ENCODE data around the gene PTPRA. TPM values are rescaled to one million over a fixed set of nuclear protein-coding genes. Genes with fewer than 3 reads are reported as not detected.
A peak's percentile ranks its signal among the peaks of the same experiment; 100 is the strongest.

PTPRA gene
- polyA plus RNA-seq, 2 donors, result 11.5 to 21.7 TPM

DNA sequence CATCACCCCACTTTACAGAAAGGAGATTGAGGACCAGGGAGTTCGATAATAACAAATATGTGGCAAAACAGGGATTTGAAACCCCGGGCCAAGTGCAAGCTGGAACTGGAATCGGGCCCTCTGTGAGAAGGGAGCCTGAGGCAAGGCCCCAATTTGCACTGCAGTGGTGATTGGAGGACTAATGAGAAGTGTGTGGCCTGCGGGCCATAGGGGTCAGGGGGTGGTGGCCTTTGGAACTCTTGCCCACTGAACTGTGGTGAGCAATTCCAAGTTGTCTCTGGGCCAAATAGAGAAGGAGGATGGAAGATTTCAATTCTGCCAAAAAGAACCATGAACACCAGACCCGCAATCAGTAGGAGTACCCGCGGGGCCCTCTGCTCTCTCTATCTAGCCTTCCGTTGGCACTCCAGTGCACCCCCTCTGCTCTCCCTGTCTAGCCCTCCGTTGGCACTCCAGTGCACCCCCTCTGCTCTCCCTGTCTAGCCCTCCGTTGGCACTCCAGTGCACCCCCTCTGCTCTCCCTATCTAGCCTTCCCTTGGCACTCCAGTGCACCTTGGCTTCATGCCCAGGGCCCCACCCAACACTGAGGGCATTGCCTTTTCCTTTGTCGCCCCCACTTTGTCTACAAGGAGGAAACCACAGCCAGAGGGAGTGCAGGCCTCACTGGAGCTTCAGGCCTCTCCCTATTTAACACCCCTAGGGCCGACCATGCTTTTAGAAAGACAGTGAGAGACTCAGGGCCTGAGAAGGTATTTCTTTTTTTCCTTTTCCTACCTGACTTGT is 6.0 kb upstream of the PTPRA start:
- Histone ChIP-seq H3K9me3 (ENCODE audit: control insufficient read depth in 2 of 2, insufficient read depth in 1 of 2, low read depth in 1 of 2, low read length in 1 of 2) (peaks cover 0 to 2% of the 10 kb centered on the region in 2 donors), H3K36me3 (ENCODE audit: control insufficient read depth in 2 of 2, insufficient read depth in 2 of 2, low read length in 1 of 2) (peaks cover 6 to 37% of the 10 kb centered on the region in 2 donors), H3K4me3 (ENCODE audit: low read depth in 1 of 2, low read length in 2 of 2) (no peak overlapping the region), H3K27ac (ENCODE audit: low read depth in 2 of 2, low read length in 1 of 2) (no peak overlapping the region), H3K27me3 (ENCODE audit: control insufficient read depth in 1 of 2, insufficient read depth in 2 of 2, low read length in 2 of 2) (no peaks in the 10 kb centered on the region), H3K4me1 (ENCODE audit: control insufficient read depth in 2 of 2, insufficient read depth in 2 of 2, low read length in 1 of 2) (peaks cover 3 to 6% of the 10 kb centered on the region in 2 donors)
- 68 to 71% methylated on average over 12 of the region's 12 CpGs for WGBS, 2 donors

DNA sequence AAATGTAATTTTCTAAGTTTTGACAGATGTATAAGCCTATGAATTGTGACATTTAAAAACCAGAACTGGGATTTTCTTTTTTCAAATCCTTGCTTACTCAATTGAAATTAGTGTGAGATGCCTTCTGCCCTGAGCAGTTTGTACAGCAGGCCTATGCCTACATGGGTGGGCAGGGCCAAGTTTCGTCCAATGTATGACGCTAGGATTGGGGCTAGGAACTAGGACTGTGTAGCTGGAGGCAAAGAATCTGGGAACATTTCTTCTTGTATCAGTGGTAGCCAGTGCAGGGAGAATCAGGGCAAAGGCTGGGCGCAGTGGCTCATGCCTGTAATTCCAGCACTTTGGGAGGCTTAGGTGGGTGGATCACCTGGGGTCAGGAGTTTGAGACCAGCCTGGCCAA is 3.9 kb upstream of the PTPRA start:
- 92 to 93% methylated on average over 3 of the region's 3 CpGs for WGBS, 2 donors
- Histone ChIP-seq H3K4me3 (ENCODE audit: low read depth in 1 of 2, low read length in 2 of 2) (no peak overlapping the region), H3K9me3 (ENCODE audit: control insufficient read depth in 2 of 2, insufficient read depth in 1 of 2, low read depth in 1 of 2, low read length in 1 of 2) (peaks cover 0 to 2% of the 10 kb centered on the region in 2 donors), H3K27ac (ENCODE audit: low read depth in 2 of 2, low read length in 1 of 2) (no peak overlapping the region), H3K4me1 (ENCODE audit: control insufficient read depth in 2 of 2, insufficient read depth in 2 of 2, low read length in 1 of 2) (peaks cover 7 to 8% of the 10 kb centered on the region in 2 donors), H3K36me3 (ENCODE audit: control insufficient read depth in 2 of 2, insufficient read depth in 2 of 2, low read length in 1 of 2) (peaks cover 6 to 27% of the 10 kb centered on the region in 2 donors), H3K27me3 (ENCODE audit: control insufficient read depth in 1 of 2, insufficient read depth in 2 of 2, low read length in 2 of 2) (no peaks in the 10 kb centered on the region)

DNA sequence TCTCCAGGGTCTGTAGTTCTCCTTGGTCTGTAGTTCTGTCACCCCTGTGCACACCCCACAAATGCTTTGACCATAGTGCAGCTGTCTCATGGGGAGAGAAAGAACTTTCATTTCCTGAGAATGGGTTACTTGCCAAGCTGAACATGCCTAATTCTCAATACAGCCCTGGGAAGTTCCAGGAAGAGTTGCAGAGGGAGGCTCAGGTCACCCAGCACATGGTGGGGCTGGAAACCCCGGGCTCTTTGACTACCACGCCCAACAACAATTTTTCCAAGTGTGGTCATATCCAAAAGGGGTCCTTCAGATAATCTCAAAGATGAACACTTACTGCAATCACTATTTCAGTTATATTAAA is 2.2 kb upstream of the PTPRA start:
- H3K36me3 ChIP-seq (ENCODE audit: control insufficient read depth in 2 of 2, insufficient read depth in 2 of 2, low read length in 1 of 2), result peaks cover 4 to 10% of the 10 kb centered on the region in 2 donors
- H3K9me3 ChIP-seq (ENCODE audit: control insufficient read depth in 2 of 2, insufficient read depth in 1 of 2, low read depth in 1 of 2, low read length in 1 of 2), result no peaks in the 10 kb centered on the region
- 25 to 37% methylated on average over 2 of the region's 2 CpGs for WGBS, 2 donors
- H3K27ac ChIP-seq (ENCODE audit: low read depth in 2 of 2, low read length in 1 of 2), result no peak overlapping the region
- H3K27me3 ChIP-seq (ENCODE audit: control insufficient read depth in 1 of 2, insufficient read depth in 2 of 2, low read length in 2 of 2), result no peaks in the 10 kb centered on the region
- no peak overlapping the region for H3K4me3 ChIP-seq (ENCODE audit: low read depth in 1 of 2, low read length in 2 of 2)
- peaks cover 7 to 14% of the 10 kb centered on the region in 2 donors for H3K4me1 ChIP-seq (ENCODE audit: control insufficient read depth in 2 of 2, insufficient read depth in 2 of 2, low read length in 1 of 2)

DNA sequence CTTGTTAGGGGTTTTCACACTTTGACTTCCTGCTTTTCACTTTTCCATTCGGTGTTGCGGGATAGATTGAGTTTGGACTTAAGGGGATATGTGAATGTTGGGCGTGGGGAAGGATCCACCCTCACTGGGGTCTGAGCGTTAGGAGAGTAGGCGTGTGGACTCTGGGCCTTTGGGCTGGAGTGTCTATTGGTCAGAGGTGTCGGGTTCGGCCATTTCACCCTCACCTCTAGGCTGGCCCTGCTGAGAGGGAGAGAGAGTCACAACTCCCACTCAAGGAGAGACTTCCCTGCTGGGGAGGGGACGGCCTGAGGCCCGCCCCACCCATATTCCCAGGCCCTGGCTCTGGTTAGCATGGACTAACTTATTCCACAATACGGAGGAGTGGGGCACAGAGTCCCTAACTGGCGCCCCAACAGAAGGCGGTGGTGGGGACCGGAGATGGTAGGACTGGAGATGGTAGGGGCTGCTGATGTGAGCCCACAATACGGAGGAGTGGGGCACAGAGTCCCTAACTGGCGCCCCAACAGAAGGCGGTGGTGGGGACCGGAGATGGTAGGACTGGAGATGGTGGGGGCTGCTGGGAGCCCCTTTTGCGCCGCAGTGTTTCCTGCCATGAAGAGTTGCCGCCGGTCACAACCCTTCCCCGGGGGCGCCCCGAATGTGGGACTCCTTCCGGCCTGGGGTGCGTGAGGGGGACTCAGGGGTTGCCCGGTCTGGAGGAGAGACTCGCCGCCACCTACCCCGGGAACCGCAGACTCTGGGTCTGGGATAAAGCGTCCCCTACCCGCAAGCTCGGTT is 1.4 kb upstream of the PTPRA start:
- 22 to 25% methylated on average over 33 to 34 of the region's 34 CpGs for WGBS, 2 donors
- Histone ChIP-seq H3K27me3 (ENCODE audit: control insufficient read depth in 1 of 2, insufficient read depth in 2 of 2, low read length in 2 of 2) (no peaks in the 10 kb centered on the region), H3K4me3 (ENCODE audit: low read depth in 1 of 2, low read length in 2 of 2) (peak overlapping the region; percentile 82 to 92), H3K36me3 (ENCODE audit: control insufficient read depth in 2 of 2, insufficient read depth in 2 of 2, low read length in 1 of 2) (peaks cover 0 to 3% of the 10 kb centered on the region in 2 donors), H3K4me1 (ENCODE audit: control insufficient read depth in 2 of 2, insufficient read depth in 2 of 2, low read length in 1 of 2) (peaks cover 7 to 14% of the 10 kb centered on the region in 2 donors), H3K27ac (ENCODE audit: low read depth in 2 of 2, low read length in 1 of 2) (no peak overlapping the region), H3K9me3 (ENCODE audit: control insufficient read depth in 2 of 2, insufficient read depth in 1 of 2, low read depth in 1 of 2, low read length in 1 of 2) (no peaks in the 10 kb centered on the region)

DNA sequence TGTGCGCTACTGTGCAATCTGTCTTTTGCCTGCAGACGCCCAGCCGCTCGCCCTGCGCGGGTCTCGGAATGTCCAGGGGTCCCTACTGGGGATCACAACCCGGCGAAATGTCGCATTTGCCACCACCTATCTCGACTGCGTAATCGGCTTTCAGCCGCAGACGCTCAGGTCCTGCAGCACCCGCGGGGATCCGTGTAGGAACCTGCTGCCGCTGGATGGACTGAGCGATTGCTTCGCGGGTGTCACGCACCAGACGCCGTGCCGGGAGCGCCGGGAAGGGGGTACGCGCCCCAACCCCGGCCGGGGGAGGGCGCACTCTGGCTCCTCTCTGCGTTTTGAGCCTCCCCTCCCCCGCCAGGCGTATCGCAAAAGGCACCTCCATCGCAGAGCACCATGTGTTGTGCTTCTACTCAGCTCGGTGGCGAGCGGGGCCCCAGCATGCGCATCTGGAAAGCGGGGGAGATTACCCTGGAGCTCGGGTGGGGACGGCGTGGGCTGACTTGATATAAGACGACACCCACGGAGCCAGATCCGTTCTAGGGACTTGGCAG is 747 bp upstream of the PTPRA start:
- Histone ChIP-seq H3K4me3 (ENCODE audit: low read depth in 1 of 2, low read length in 2 of 2) (peak overlapping the region; percentile 82 to 92), H3K27ac (ENCODE audit: low read depth in 2 of 2, low read length in 1 of 2) (peak overlapping the region in 1 of 2 donors; percentile 59), H3K36me3 (ENCODE audit: control insufficient read depth in 2 of 2, insufficient read depth in 2 of 2, low read length in 1 of 2) (no peaks in the 10 kb centered on the region), H3K9me3 (ENCODE audit: control insufficient read depth in 2 of 2, insufficient read depth in 1 of 2, low read depth in 1 of 2, low read length in 1 of 2) (no peaks in the 10 kb centered on the region), H3K27me3 (ENCODE audit: control insufficient read depth in 1 of 2, insufficient read depth in 2 of 2, low read length in 2 of 2) (no peaks in the 10 kb centered on the region), H3K4me1 (ENCODE audit: control insufficient read depth in 2 of 2, insufficient read depth in 2 of 2, low read length in 1 of 2) (peaks cover 6 to 14% of the 10 kb centered on the region in 2 donors)
- 0 to 1% methylated on average over 49 of the region's 49 CpGs for WGBS, 2 donors

GRCh38 chr20:2873747-2874041 is 413 bp downstream of the PTPRA start:
- Histone ChIP-seq H3K9me3 (ENCODE audit: control insufficient read depth in 2 of 2, insufficient read depth in 1 of 2, low read depth in 1 of 2, low read length in 1 of 2) (no peaks in the 10 kb centered on the region), H3K27me3 (ENCODE audit: control insufficient read depth in 1 of 2, insufficient read depth in 2 of 2, low read length in 2 of 2) (no peaks in the 10 kb centered on the region), H3K27ac (ENCODE audit: low read depth in 2 of 2, low read length in 1 of 2) (peak overlapping the region; percentile 84 to 87), H3K36me3 (ENCODE audit: control insufficient read depth in 2 of 2, insufficient read depth in 2 of 2, low read length in 1 of 2) (no peaks in the 10 kb centered on the region), H3K4me3 (ENCODE audit: low read depth in 1 of 2, low read length in 2 of 2) (peak overlapping the region; percentile 82 to 92), H3K4me1 (ENCODE audit: control insufficient read depth in 2 of 2, insufficient read depth in 2 of 2, low read length in 1 of 2) (peaks cover 6 to 14% of the 10 kb centered on the region in 2 donors)
- 0 to 1% methylated on average over 27 to 29 of the region's 29 CpGs for WGBS, 2 donors

DNA sequence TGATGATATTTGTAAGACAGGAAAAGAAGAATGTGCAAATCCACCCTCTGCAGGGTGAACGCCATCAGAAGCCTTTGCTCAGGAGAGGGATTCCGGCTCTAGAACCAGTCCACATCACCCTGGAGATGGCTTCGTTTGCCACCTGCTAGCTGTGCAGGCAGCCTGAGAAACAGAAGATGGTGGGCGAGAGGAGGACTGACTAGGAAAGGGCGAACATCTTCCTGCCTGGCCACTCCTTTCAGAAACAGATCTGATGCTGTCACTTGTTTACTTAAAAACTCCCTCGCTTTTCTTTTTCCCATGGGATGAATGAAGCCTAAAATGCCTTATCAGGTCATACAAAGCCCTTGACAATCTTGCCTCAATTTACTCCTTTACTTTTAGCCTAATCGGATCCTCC is 1.2 kb downstream of the PTPRA start:
- H3K36me3 ChIP-seq (ENCODE audit: control insufficient read depth in 2 of 2, insufficient read depth in 2 of 2, low read length in 1 of 2), result no peaks in the 10 kb centered on the region
- WGBS, 2 donors, result 23 to 27% methylated on average over 7 of the region's 7 CpGs
- no peaks in the 10 kb centered on the region for H3K27me3 ChIP-seq (ENCODE audit: control insufficient read depth in 1 of 2, insufficient read depth in 2 of 2, low read length in 2 of 2)
- no peak overlapping the region for H3K27ac ChIP-seq (ENCODE audit: low read depth in 2 of 2, low read length in 1 of 2)
- H3K4me1 ChIP-seq (ENCODE audit: control insufficient read depth in 2 of 2, insufficient read depth in 2 of 2, low read length in 1 of 2), result peaks cover 8 to 14% of the 10 kb centered on the region in 2 donors
- H3K9me3 ChIP-seq (ENCODE audit: control insufficient read depth in 2 of 2, insufficient read depth in 1 of 2, low read depth in 1 of 2, low read length in 1 of 2), result no peaks in the 10 kb centered on the region
- peak overlapping the region in 1 of 2 donors; percentile 92 for H3K4me3 ChIP-seq (ENCODE audit: low read depth in 1 of 2, low read length in 2 of 2)

- no peaks in the 10 kb centered on the region for H3K27me3 ChIP-seq (ENCODE audit: control insufficient read depth in 1 of 2, insufficient read depth in 2 of 2, low read length in 2 of 2)
- no peak overlapping the region for H3K4me3 ChIP-seq (ENCODE audit: low read depth in 1 of 2, low read length in 2 of 2)
- H3K4me1 ChIP-seq (ENCODE audit: control insufficient read depth in 2 of 2, insufficient read depth in 2 of 2, low read length in 1 of 2), result peaks cover 8 to 14% of the 10 kb centered on the region in 2 donors
- no peaks in the 10 kb centered on the region for H3K36me3 ChIP-seq (ENCODE audit: control insufficient read depth in 2 of 2, insufficient read depth in 2 of 2, low read length in 1 of 2)
- H3K9me3 ChIP-seq (ENCODE audit: control insufficient read depth in 2 of 2, insufficient read depth in 1 of 2, low read depth in 1 of 2, low read length in 1 of 2), result no peaks in the 10 kb centered on the region
- 91 to 93% methylated on average over 5 of the region's 5 CpGs for WGBS, 2 donors
- no peak overlapping the region for H3K27ac ChIP-seq (ENCODE audit: low read depth in 2 of 2, low read length in 1 of 2)
Measured at GRCh38 chr20:2875690-2876203, 2.5 kb downstream of the PTPRA start.

GRCh38 chr20:2878515-2878914 is 5.2 kb downstream of the PTPRA start:
- 95 to 100% methylated on average over 1 of the region's 1 CpG for WGBS, 2 donors
- H3K4me1 ChIP-seq (ENCODE audit: control insufficient read depth in 2 of 2, insufficient read depth in 2 of 2, low read length in 1 of 2), result peaks cover 2 to 7% of the 10 kb centered on the region in 2 donors
- H3K36me3 ChIP-seq (ENCODE audit: control insufficient read depth in 2 of 2, insufficient read depth in 2 of 2, low read length in 1 of 2), result no peaks in the 10 kb centered on the region
- H3K27ac ChIP-seq (ENCODE audit: low read depth in 2 of 2, low read length in 1 of 2), result no peak overlapping the region
- H3K4me3 ChIP-seq (ENCODE audit: low read depth in 1 of 2, low read length in 2 of 2), result no peak overlapping the region
- H3K9me3 ChIP-seq (ENCODE audit: control insufficient read depth in 2 of 2, insufficient read depth in 1 of 2, low read depth in 1 of 2, low read length in 1 of 2), result no peaks in the 10 kb centered on the region
- no peaks in the 10 kb centered on the region for H3K27me3 ChIP-seq (ENCODE audit: control insufficient read depth in 1 of 2, insufficient read depth in 2 of 2, low read length in 2 of 2)

Data from esophagus (tissue), 2 donors.